ENCODE results near the gene SLC45A3. TPM values are rescaled to one million over a fixed set of nuclear protein-coding genes. Genes with fewer than 3 reads are reported as not detected.
"Not testable (repeated sequence)": the region's sequence is repeated elsewhere in the genome, so short reads cannot be mapped to it uniquely, and the experiment has no call there.

Gene SLC45A3
- total and polyA plus RNA-seq, 3 donors from 2014 or later, result 4.5 to 8.9 (median 7.3) TPM

DNA sequence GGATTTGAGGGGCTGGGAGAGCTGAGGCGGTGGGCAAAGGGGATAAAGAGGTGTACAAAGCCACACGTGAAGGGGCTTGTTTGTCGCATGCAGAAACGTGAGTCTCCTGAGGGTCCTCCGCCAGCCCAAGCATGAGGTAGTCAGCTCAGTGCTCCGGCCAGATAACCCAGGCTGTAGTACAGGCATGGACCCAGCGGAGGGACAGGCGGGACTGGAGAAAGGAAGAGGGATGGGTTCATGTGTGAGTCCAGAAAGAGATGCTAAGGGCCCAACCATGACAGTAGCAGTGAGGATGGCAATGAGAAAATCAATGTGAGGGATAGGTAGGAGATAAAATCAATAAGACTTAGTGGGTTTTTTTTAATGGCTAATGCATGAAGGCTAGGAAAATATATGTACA lies 34.8 kb downstream of the SLC45A3 start:
- H3K36me3 ChIP-seq (ENCODE audit: low read depth, missing control alignments), result no peaks in the 10 kb centered on the region
- no peaks in the 10 kb centered on the region for H3K9me3 ChIP-seq
- no peaks in the 10 kb centered on the region for H3K27me3 ChIP-seq
- no peak for DNase-seq
- 91% methylated on average over 8 of the region's 8 CpGs for WGBS, 2 donors
- no peak overlapping the region for H3K27ac ChIP-seq
- intact Hi-C loops (cut with DNase I; ENCODE audit: low total_unique reads), result no loop called here
- no peak overlapping the region for H3K4me3 ChIP-seq
- H3K4me1 ChIP-seq, result no peaks in the 10 kb centered on the region
- no peak for TF ChIP-seq POLR2A (IDR thresholded peaks at IDR 0.05)
- TF ChIP-seq, protein P1, sequence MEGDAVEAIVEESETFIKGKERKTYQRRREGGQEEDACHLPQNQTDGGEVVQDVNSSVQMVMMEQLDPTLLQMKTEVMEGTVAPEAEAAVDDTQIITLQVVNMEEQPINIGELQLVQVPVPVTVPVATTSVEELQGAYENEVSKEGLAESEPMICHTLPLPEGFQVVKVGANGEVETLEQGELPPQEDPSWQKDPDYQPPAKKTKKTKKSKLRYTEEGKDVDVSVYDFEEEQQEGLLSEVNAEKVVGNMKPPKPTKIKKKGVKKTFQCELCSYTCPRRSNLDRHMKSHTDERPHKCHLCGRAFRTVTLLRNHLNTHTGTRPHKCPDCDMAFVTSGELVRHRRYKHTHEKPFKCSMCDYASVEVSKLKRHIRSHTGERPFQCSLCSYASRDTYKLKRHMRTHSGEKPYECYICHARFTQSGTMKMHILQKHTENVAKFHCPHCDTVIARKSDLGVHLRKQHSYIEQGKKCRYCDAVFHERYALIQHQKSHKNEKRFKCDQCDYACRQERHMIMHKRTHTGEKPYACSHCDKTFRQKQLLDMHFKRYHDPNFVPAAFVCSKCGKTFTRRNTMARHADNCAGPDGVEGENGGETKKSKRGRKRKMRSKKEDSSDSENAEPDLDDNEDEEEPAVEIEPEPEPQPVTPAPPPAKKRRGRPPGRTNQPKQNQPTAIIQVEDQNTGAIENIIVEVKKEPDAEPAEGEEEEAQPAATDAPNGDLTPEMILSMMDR (IDR thresholded peaks at IDR 0.05), result no peak

GRCh38 chr1:205642679-205643307 lies 37.5 kb downstream of the SLC45A3 start:
- Histone ChIP-seq H3K4me3 (no peak overlapping the region), H3K4me1 (no peaks in the 10 kb centered on the region), H3K9me3 (no peaks in the 10 kb centered on the region), H3K36me3 (ENCODE audit: low read depth, missing control alignments) (no peaks in the 10 kb centered on the region), H3K27me3 (no peaks in the 10 kb centered on the region), H3K27ac (no peak overlapping the region)
- intact Hi-C loops (cut with DNase I; ENCODE audit: low total_unique reads), result no loop called here
- no peak for TF ChIP-seq POLR2A (IDR thresholded peaks at IDR 0.05)
- TF ChIP-seq, protein P1 (IDR thresholded peaks at IDR 0.05), result no peak
- WGBS, 2 donors, result 93 to 97% methylated on average over 2 of the region's 2 CpGs
- DNase-seq, result no peak

DNA sequence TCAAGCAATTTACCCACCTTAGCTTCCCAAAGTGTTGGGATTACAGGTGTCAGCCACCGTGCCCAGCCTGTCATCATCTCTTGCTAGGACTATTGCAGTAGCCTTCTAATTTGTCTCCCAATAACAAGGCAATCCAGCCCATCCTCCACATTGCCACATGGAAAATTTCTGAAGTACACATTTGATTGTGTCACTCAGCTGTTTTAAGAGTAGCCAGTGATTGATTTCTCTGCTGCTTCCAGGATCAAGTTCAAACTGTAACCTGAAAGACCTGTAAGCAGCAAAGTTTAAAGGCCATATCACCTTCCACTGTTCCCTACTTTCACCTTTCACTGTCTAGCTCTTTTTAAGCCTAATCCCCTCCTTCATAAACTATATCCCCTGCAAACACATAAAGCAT lies 40.7 kb downstream of the SLC45A3 start:
- DNase-seq, result no peak
- TF ChIP-seq, protein P1 (IDR thresholded peaks at IDR 0.05), result no peak
- TF ChIP-seq POLR2A (IDR thresholded peaks at IDR 0.05), result no peak
- WGBS, 2 donors, result 94 to 100% methylated on average over 1 of the region's 1 CpG
- Histone ChIP-seq H3K27me3 (no peaks in the 10 kb centered on the region), H3K9me3 (no peaks in the 10 kb centered on the region), H3K36me3 (ENCODE audit: low read depth, missing control alignments) (no peaks in the 10 kb centered on the region), H3K4me1 (no peaks in the 10 kb centered on the region), H3K27ac (no peak overlapping the region), H3K4me3 (no peak overlapping the region)
- intact Hi-C loops (cut with DNase I; ENCODE audit: low total_unique reads), result no loop called here

GRCh38 chr1:205637854-205638468 lies 42.3 kb downstream of the SLC45A3 start:
- 94 to 96% methylated on average over 9 of the region's 9 CpGs for WGBS, 2 donors
- no peak overlapping the region for H3K4me3 ChIP-seq
- TF ChIP-seq, protein P1 (IDR thresholded peaks at IDR 0.05), result no peak
- TF ChIP-seq POLR2A (IDR thresholded peaks at IDR 0.05), result no peak
- no peaks in the 10 kb centered on the region for H3K9me3 ChIP-seq
- H3K27me3 ChIP-seq, result no peaks in the 10 kb centered on the region
- H3K4me1 ChIP-seq, result peaks cover 2% of the 10 kb centered on the region
- no peaks in the 10 kb centered on the region for H3K36me3 ChIP-seq (ENCODE audit: low read depth, missing control alignments)
- intact Hi-C loops (cut with DNase I; ENCODE audit: low total_unique reads), result no loop called here
- H3K27ac ChIP-seq, result no peak overlapping the region
- DNase-seq, result no peak

DNA sequence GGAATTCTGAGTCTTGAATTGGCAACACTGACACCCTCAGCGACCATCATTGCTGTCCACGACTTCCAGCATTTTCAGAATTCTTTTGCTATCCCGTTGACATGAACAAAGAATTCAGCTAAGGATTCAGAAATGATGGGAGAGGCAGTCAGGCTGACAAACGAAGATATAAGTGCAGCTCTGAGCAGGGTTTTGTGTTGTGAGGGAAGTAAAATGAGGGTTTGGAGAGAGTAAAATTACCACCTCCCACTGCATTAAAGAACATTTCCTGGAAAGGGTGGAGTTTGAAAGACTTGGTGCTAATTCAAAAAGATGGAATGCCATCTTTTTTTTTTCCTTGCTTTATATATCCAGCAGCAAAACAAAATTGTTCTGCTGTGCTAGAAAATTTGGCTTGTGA lies 43.6 kb downstream of the SLC45A3 start:
- WGBS, 2 donors, result 27 to 32% methylated on average over 4 of the region's 4 CpGs
- no peak for DNase-seq
- Histone ChIP-seq H3K4me1 (peaks cover 8% of the 10 kb centered on the region), H3K27ac (no peak overlapping the region), H3K27me3 (no peaks in the 10 kb centered on the region), H3K9me3 (no peaks in the 10 kb centered on the region), H3K4me3 (no peak overlapping the region), H3K36me3 (ENCODE audit: low read depth, missing control alignments) (no peaks in the 10 kb centered on the region)
- intact Hi-C loops (cut with DNase I; ENCODE audit: low total_unique reads), result no loop called here
- no peak for TF ChIP-seq POLR2A (IDR thresholded peaks at IDR 0.05)
- TF ChIP-seq, protein P1 (IDR thresholded peaks at IDR 0.05), result no peak

DNA sequence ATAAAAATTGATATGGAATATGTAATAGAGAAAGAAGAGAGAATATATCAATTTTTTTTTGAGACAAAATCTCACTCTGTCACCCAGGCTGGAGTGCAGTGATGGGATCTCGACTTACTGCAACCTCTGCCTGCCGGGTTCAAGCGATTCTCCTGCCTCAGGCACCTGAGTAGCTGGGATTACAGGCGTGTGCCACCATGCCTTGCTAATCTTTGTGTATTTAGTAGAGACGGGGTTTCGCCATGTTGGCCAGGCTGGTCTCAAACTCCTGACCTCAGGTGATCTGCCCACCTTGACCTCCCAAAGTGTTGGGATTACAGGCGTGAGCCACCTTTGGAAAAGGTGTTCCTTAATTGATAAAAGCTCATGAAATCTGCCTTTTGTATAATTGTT lies 44.2 kb downstream of the SLC45A3 start:
- H3K36me3 ChIP-seq (ENCODE audit: low read depth, missing control alignments); H3K4me3 ChIP-seq; H3K27me3 ChIP-seq; intact Hi-C loops (cut with DNase I; ENCODE audit: low total_unique reads); H3K27ac ChIP-seq; DNase-seq; H3K4me1 ChIP-seq; H3K9me3 ChIP-seq: not testable (repeated sequence)
- WGBS, 2 donors, result 89 to 92% methylated on average over 7 of the region's 7 CpGs
